Omental fat pad (tissue), 4 donors: ENCODE measurements around the gene LPCAT4. TPM values are rescaled to one million over a fixed set of nuclear protein-coding genes. Genes with fewer than 3 reads are reported as not detected.
"Not testable (repeated sequence)": the region's sequence is repeated elsewhere in the genome, so short reads cannot be mapped to it uniquely, and the experiment has no call there.

Source experiments
- ATAC-seq: fragments of 150-250 bp; one replicate; pipeline ENCODE4 v1.9.1; 2016; ENCODE audit warnings: mild to moderate bottlenecking, moderate library complexity; ENCODE audit not compliant: low FRiP score
- DNase-seq: peaks from one replicate; pipeline ENCODE4 v3.0.0-alpha.2; 2019; ENCODE audit warnings: low spot score
- CTCF ChIP-seq, 3 donors: fragments of 450-650 bp; IDR thresholded peaks; one replicate each; pipeline ENCODE4 v1.5.1; 2016 to 2017; ENCODE audit warnings: antibody characterized with exemption in 3 of 3, mild to moderate bottlenecking in 3 of 3, moderate library complexity in 2 of 3
- total RNA-seq, 4 donors: library from RNA; depleted of rRNA; stranded (reverse); fragments of >200 nt; gene quantifications; one replicate each; pipeline ENCODE4 v1.1.0, GENCODE V29; 2016

The LPCAT4 gene
- total RNA-seq, 4 donors from 2014 or later = 5.8 to 28.7 (median 13.3) TPM

- DNase-seq (no peak), ATAC-seq (no peak)
- TF ChIP-seq CTCF (IDR thresholded peaks at IDR 0.05) = no peak
Measured at GRCh38 chr15:34358367-34358766, 8.6 kb downstream of the LPCAT4 start.

DNA sequence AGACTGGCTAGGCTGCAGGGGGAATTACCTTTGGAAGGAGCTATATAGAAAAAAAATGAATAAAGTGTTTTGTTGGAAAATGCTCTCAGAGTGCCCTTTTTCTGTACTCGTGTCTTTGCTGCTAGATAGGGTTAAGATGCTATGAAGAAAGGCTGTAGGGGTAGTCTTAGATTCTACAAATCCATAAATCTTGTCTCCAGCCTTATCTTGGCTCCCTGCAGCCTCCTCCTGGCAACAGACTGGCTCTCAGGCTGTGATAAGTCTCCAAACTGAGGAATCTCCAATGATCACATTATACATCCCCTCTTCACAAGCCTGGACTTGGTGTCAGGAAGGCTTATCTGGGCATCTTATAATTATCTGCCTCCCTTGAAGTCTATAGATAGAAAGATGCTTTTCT, 9.3 kb downstream of the LPCAT4 start:
- DNase-seq (no peak), ATAC-seq (no peak)
- TF ChIP-seq CTCF (IDR thresholded peaks at IDR 0.05) = no peak

DNA sequence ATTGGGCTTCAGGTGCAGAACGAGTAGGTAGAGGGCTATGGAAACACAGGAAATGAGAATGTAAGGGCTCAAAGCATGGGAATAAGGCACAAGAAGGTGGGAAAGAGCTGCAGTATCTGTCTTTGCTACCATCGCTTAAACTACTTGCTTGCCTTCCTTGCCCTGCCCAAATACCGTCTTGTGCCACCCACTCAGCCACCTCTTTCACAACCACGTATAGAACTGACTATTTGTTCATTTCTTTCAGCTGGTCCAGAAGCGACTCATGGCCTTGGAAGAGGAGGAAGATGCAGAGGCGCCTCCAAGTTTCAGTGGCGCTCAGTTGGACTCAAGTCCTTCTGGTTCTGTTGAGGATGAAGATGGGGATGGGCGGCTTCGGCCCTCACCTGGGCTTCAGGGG, 11.8 kb downstream of the LPCAT4 start:
- ATAC-seq (no peak), DNase-seq (no peak)
- TF ChIP-seq CTCF (IDR thresholded peaks at IDR 0.05) = no peak

DNA sequence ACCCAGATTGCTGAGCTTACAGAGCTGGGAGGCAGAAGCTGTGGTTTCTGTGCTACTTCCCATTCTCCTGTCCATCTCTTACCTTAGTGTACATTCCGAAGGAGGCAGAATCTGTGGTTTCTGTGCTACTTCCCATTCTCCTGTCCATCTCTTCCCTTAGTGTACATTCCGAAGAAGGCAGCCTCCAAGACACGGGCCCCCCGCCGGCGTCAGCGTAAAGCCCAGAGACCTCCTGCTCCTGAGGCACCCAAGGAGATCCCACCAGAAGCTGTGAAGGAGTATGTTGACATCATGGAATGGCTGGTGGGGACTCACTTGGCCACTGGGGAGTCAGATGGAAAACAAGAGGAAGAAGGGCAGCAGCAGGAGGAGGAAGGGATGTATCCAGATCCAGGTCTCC, 12.7 kb downstream of the LPCAT4 start:
- DNase-seq (no peak), ATAC-seq (no peak)
- no peak for TF ChIP-seq CTCF (IDR thresholded peaks at IDR 0.05)

DNA sequence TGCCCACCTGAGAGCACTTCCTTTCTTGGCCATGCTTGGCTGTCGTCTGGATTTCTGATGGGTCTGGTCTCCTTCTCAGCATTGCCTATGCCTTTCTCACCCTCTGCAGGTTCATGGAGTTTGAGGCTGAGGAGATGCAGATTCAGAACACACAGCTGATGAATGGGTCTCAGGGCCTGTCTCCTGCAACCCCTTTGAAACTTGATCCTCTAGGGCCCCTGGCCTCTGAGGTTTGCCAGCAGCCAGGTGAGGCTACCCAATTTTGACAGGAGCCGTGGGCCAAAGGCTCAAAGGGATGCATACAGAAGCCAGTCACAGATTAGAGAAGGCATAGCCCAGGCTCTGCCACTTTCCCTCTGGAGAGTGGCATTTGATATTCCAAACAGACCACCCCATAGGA, 13.4 kb downstream of the LPCAT4 start:
- ATAC-seq (no peak), DNase-seq (no peak)
- no peak for TF ChIP-seq CTCF (IDR thresholded peaks at IDR 0.05)

DNA sequence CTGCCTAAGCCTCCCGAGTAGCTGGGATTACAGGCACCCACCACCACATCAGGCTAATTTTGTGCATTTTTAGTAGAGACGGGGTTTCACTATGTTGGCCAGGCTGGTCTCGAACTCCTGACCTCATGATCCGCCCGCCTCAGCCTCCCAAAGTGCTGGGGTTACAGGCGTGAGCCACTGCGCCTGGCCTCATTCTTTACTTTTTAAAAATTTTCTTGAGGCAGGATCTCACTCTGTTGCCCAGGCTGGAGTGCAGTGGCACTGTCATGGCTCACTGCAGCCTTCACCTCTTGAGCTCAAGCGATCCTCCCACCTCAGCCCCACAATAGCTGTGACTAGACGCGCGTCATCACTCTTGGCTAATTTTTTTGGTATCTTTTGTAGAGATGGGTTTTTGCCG, 14.0 kb downstream of the LPCAT4 start:
- ATAC-seq, DNase-seq: not testable (repeated sequence)

- no peak for ATAC-seq
- no peak for DNase-seq
- TF ChIP-seq CTCF (IDR thresholded peaks at IDR 0.05) = no peak
Measured at GRCh38 chr15:34349769-34350168, 17.2 kb downstream of the LPCAT4 start.

DNA sequence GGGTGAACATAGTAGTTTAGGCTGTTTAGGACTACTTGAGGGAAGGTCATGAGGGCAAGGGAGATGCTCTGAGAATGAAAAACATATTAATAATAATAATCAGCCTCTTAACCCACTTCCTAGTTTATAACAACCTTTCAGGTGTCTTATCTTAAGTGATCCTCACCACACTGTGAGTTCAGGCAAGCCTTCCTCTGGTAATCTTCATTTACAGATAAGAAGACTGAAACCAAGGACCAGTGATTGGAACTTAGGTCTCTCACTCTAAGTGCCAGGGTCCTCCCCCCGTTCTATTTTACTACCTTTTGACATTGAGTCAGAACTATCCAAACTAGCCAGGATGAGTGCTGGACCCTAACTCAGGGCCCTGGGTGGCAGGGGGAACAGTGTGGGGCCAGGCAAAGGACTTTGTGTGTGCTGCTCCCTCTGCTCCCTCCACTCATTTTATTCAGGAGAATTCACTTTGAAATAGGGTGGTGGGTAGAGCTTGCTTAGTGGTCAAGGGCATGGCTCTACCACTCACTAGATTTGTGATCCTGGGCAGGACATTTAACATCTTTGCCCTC, 18.2 kb downstream of the LPCAT4 start:
- DNase-seq = no peak
- TF ChIP-seq CTCF (IDR thresholded peaks at IDR 0.05) = no peak
- ATAC-seq = no peak
